Adrenal gland (tissue), 5 donors: ENCODE results near the gene POLR3E.

Experiments
- CTCF ChIP-seq, 6 experiments: fragments of 450-650 bp in 4 of 6; fragments of 200-600 bp in 2 of 6; sonication (generic) in 1 of 6; IDR thresholded peaks; 1 replicate in 5 of 6; 2 replicates in 1 of 6; pipeline versions ENCODE4 v1.5.1 to v1.8.0; 2016 to 2021; ENCODE audit warnings: antibody characterized with exemption in 6 of 6, mild to moderate bottlenecking in 2 of 6, moderate library complexity in 1 of 6
- POLR2A ChIP-seq, 2 donors: fragments of 450-650 bp; IDR thresholded peaks; one replicate each; pipeline ENCODE4 v1.6.1; 2017; ENCODE audit warnings: antibody characterized with exemption in 2 of 2, mild to moderate bottlenecking in 2 of 2, moderate library complexity in 1 of 2
- donor health status: DM: no; HTN: no; CAD: no.

- TF ChIP-seq CTCF (IDR thresholded peaks at IDR 0.05) (no peak), POLR2A (IDR thresholded peaks at IDR 0.05) (no peak)
Measured at GRCh38 chr16:22372882-22373661, 75.9 kb downstream of the POLR3E start.
